WTC11 (cell line): Measurements from ENCODE around the gene USP26. TPM values are rescaled to one million over a fixed set of nuclear protein-coding genes. Genes with fewer than 3 reads are reported as not detected.

Experiments
- ATAC-seq: fragments of 200-7000 bp; cut with Tn5 transposase; 2 replicates; pipeline ENCODE4 v1.10.0; 2021; ENCODE audit warnings: mild to moderate bottlenecking, moderate library complexity
- CTCF ChIA-PET: fragments of 300-600 bp; sonication (Branson Sonifier 250); formaldehyde crosslinking; loops from one replicate; lab custom pipeline; 2021; ENCODE audit warnings: antibody characterized with exemption; lab: Charles Lee
- POLR2A ChIA-PET: fragments of 350-600 bp; sonication (Branson Sonifier 250); formaldehyde crosslinking; loops from one replicate; lab custom pipeline; 2021; ENCODE audit warnings: antibody characterized with exemption; lab: Charles Lee
- DNase-seq: peaks from one replicate; pipeline ENCODE4 v3.0.0; 2021; ENCODE audit warnings: low spot score
- H3K27ac Mint-ChIP-seq: 2 replicates; pipeline ENCODE4 v1.8.0; 2021; ENCODE audit warnings: mixed read lengths
- H3K27me3 Mint-ChIP-seq: 2 replicates; pipeline ENCODE4 v1.8.0; 2021; ENCODE audit warnings: low read depth, mild to moderate bottlenecking, moderate library complexity, mixed read lengths
- H3K36me3 Mint-ChIP-seq: 2 replicates; pipeline ENCODE4 v1.8.0; 2021; ENCODE audit warnings: mixed read lengths
- H3K4me1 Mint-ChIP-seq: 2 replicates; pipeline ENCODE4 v1.8.0; 2022; ENCODE audit warnings: mixed read lengths
- H3K4me3 Mint-ChIP-seq: 2 replicates; pipeline ENCODE4 v1.8.0; 2021; ENCODE audit warnings: mild to moderate bottlenecking, moderate library complexity, mixed read lengths
- H3K9me3 Mint-ChIP-seq: 2 replicates; pipeline ENCODE4 v1.8.0; 2021; ENCODE audit warnings: mixed read lengths
- CREM ChIP-seq: sonication (generic); formaldehyde crosslinking; IDR thresholded peaks from 2 replicates; pipeline ENCODE4 v1.8.1; 2022; ENCODE audit warnings: mild to moderate bottlenecking, missing genetic modification reagents, moderate library complexity
- ETV6 ChIP-seq: sonication (generic); formaldehyde crosslinking; IDR thresholded peaks from 2 replicates; pipeline ENCODE4 v1.8.1; 2022; ENCODE audit warnings: mild to moderate bottlenecking, missing genetic modification reagents
- FOXP1 ChIP-seq: sonication (generic); formaldehyde crosslinking; IDR thresholded peaks from 2 replicates; pipeline ENCODE4 v1.8.0; 2022; ENCODE audit warnings: missing genetic modification reagents, mild to moderate bottlenecking, moderate library complexity, borderline replicate concordance
- GABPB1 ChIP-seq: sonication (generic); formaldehyde crosslinking; IDR thresholded peaks from 2 replicates; pipeline ENCODE4 v1.8.1; 2023; ENCODE audit warnings: mild to moderate bottlenecking, missing genetic modification reagents
- GTF2I ChIP-seq: fragments of 250-450 bp; sonication (Bioruptor Pico); conservative IDR thresholded peaks from 2 replicates; pipeline ENCODE4 v1.4.0; 2021; ENCODE audit warnings: mild to moderate bottlenecking
- IRF2 ChIP-seq: sonication (generic); formaldehyde crosslinking; IDR thresholded peaks from 2 replicates; pipeline ENCODE4 v1.8.0; 2022; ENCODE audit warnings: low read depth, missing genetic modification reagents, borderline replicate concordance
- JUN ChIP-seq: sonication (generic); formaldehyde crosslinking; IDR thresholded peaks from 2 replicates; pipeline ENCODE4 v1.8.0; 2023; ENCODE audit warnings: mild to moderate bottlenecking, missing genetic modification reagents
- NFYB ChIP-seq: sonication (generic); formaldehyde crosslinking; conservative IDR thresholded peaks from 2 replicates; pipeline ENCODE4 v1.8.0; 2022; ENCODE audit warnings: low read depth, missing genetic modification reagents
- ZBTB21 ChIP-seq: sonication (generic); formaldehyde crosslinking; IDR thresholded peaks from 2 replicates; pipeline ENCODE4 v1.8.1; 2023; ENCODE audit warnings: mild to moderate bottlenecking, missing genetic modification reagents, borderline replicate concordance
- ZNF232 ChIP-seq: sonication (generic); formaldehyde crosslinking; IDR thresholded peaks from 2 replicates; pipeline ENCODE4 v1.8.0; 2022; ENCODE audit warnings: mild to moderate bottlenecking, missing genetic modification reagents
- ZNF317 ChIP-seq: sonication (generic); formaldehyde crosslinking; IDR thresholded peaks from 2 replicates; pipeline ENCODE4 v1.8.1; 2023; ENCODE audit warnings: low read depth, mild to moderate bottlenecking, moderate library complexity, missing genetic modification reagents, borderline replicate concordance
- total RNA-seq: library from RNA; stranded (reverse); gene quantifications from 3 replicates; pipeline ENCODE4 v1.2.3, GENCODE V29; 2021
- TF ChIP-seq, protein P1 (sequence below): sonication (generic); formaldehyde crosslinking; IDR thresholded peaks from 2 replicates; pipeline ENCODE4 v1.8.1; 2023; ENCODE audit warnings: mild to moderate bottlenecking, missing genetic modification reagents
- TF ChIP-seq, protein P2 (sequence below): fragments of 250-450 bp; sonication (Bioruptor Pico); IDR thresholded peaks from 2 replicates; pipeline ENCODE4 v1.9.0; 2021; ENCODE audit warnings: mild to moderate bottlenecking
- TF ChIP-seq, protein P3 (sequence below): sonication (generic); formaldehyde crosslinking; IDR thresholded peaks from 2 replicates; pipeline ENCODE4 v1.8.1; 2023; ENCODE audit warnings: mild to moderate bottlenecking, missing genetic modification reagents
- TF ChIP-seq, protein P4 (sequence below): sonication (generic); formaldehyde crosslinking; IDR thresholded peaks from 2 replicates; pipeline ENCODE4 v1.8.0; 2023; ENCODE audit warnings: missing genetic modification reagents
- TF ChIP-seq, protein P5 (sequence below): fragments of 250-450 bp; sonication (Bioruptor Pico); conservative IDR thresholded peaks from 2 replicates; pipeline ENCODE4 v1.9.0; 2021; ENCODE audit warnings: mild to moderate bottlenecking
- TF ChIP-seq, protein P6 (sequence below): sonication (generic); formaldehyde crosslinking; IDR thresholded peaks from 2 replicates; pipeline ENCODE4 v1.8.1; 2022; ENCODE audit warnings: low read depth, missing genetic modification reagents, borderline replicate concordance
- TF ChIP-seq, protein P7 (sequence below): sonication (generic); formaldehyde crosslinking; IDR thresholded peaks from 2 replicates; pipeline ENCODE4 v1.8.1; 2023; ENCODE audit warnings: mild to moderate bottlenecking, missing genetic modification reagents, moderate library complexity

USP26 gene
- total RNA-seq, 1 experiment from 2014 or later = 0.11 TPM

DNA sequence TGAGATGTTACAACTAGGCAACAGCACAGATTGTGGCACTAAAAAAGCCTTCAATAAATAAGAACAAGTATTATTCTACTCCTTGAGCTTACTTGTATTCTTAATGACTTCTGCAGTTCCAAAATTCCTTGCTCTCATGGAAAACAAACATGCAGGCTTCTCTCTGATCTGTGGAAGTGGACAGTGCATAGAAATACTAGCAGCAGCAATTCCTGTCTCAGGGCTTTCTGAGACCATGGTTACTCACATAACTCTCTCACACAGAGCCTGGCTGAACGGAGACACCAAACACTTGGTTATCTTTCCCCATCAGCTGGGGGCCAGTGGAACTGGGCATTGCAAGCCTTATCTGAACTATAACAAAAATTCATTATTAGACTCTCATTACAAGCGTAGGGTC, 106.1 kb downstream of the USP26 start (continued):
- TF ChIP-seq, protein P1, sequence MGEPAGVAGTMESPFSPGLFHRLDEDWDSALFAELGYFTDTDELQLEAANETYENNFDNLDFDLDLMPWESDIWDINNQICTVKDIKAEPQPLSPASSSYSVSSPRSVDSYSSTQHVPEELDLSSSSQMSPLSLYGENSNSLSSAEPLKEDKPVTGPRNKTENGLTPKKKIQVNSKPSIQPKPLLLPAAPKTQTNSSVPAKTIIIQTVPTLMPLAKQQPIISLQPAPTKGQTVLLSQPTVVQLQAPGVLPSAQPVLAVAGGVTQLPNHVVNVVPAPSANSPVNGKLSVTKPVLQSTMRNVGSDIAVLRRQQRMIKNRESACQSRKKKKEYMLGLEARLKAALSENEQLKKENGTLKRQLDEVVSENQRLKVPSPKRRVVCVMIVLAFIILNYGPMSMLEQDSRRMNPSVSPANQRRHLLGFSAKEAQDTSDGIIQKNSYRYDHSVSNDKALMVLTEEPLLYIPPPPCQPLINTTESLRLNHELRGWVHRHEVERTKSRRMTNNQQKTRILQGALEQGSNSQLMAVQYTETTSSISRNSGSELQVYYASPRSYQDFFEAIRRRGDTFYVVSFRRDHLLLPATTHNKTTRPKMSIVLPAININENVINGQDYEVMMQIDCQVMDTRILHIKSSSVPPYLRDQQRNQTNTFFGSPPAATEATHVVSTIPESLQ (CRISPR knock-in tag) = no peak
- no peak for TF ChIP-seq GABPB1 (CRISPR knock-in tag)

DNA sequence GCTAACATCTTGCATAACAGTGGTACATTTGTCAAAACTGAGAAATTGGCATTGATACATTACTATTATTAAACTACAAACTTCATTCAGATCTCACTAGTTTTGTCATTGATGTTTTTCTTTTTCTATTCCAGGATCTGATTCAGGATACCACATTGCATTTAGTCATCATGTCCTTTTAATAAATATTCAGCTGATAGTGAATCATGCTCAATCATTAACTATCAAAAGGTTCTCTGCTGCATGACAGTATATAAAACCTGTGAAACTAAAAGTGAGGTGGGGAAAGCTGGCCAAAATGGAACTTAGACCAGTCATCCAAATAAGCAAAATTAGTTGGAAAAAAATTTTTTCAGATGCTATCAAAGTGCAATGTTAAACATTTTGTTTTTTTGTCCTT, 110.4 kb downstream of the USP26 start:
- ATAC-seq (no peak), DNase-seq (no peak)
- Mint-ChIP-seq H3K27ac (no peak overlapping the region), H3K27me3 (no peaks in the 10 kb centered on the region), H3K4me1 (peaks cover 16% of the 10 kb centered on the region), H3K36me3 (no peaks in the 10 kb centered on the region), H3K4me3 (no peak overlapping the region), H3K9me3 (no peaks in the 10 kb centered on the region)
- no peak for TF ChIP-seq ZNF232 (CRISPR knock-in tag)
- TF ChIP-seq, protein P2, sequence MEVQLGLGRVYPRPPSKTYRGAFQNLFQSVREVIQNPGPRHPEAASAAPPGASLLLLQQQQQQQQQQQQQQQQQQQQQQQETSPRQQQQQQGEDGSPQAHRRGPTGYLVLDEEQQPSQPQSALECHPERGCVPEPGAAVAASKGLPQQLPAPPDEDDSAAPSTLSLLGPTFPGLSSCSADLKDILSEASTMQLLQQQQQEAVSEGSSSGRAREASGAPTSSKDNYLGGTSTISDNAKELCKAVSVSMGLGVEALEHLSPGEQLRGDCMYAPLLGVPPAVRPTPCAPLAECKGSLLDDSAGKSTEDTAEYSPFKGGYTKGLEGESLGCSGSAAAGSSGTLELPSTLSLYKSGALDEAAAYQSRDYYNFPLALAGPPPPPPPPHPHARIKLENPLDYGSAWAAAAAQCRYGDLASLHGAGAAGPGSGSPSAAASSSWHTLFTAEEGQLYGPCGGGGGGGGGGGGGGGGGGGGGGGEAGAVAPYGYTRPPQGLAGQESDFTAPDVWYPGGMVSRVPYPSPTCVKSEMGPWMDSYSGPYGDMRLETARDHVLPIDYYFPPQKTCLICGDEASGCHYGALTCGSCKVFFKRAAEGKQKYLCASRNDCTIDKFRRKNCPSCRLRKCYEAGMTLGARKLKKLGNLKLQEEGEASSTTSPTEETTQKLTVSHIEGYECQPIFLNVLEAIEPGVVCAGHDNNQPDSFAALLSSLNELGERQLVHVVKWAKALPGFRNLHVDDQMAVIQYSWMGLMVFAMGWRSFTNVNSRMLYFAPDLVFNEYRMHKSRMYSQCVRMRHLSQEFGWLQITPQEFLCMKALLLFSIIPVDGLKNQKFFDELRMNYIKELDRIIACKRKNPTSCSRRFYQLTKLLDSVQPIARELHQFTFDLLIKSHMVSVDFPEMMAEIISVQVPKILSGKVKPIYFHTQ (CRISPR knock-in tag) = no peak
- no peak for TF ChIP-seq ZBTB21 (CRISPR knock-in tag)
- TF ChIP-seq IRF2 (CRISPR knock-in tag) = no peak
- no peak for TF ChIP-seq CREM (CRISPR knock-in tag)
- no peak for TF ChIP-seq FOXP1 (CRISPR knock-in tag)
- TF ChIP-seq JUN (CRISPR knock-in tag) = no peak
- no peak for TF ChIP-seq NFYB (CRISPR knock-in tag)
- TF ChIP-seq, protein P3, sequence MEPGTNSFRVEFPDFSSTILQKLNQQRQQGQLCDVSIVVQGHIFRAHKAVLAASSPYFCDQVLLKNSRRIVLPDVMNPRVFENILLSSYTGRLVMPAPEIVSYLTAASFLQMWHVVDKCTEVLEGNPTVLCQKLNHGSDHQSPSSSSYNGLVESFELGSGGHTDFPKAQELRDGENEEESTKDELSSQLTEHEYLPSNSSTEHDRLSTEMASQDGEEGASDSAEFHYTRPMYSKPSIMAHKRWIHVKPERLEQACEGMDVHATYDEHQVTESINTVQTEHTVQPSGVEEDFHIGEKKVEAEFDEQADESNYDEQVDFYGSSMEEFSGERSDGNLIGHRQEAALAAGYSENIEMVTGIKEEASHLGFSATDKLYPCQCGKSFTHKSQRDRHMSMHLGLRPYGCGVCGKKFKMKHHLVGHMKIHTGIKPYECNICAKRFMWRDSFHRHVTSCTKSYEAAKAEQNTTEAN (CRISPR knock-in tag) = no peak
- TF ChIP-seq ETV6 = no peak
- TF ChIP-seq GTF2I (CRISPR knock-in tag) = no peak
- TF ChIP-seq, protein P4, sequence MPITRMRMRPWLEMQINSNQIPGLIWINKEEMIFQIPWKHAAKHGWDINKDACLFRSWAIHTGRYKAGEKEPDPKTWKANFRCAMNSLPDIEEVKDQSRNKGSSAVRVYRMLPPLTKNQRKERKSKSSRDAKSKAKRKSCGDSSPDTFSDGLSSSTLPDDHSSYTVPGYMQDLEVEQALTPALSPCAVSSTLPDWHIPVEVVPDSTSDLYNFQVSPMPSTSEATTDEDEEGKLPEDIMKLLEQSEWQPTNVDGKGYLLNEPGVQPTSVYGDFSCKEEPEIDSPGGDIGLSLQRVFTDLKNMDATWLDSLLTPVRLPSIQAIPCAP (CRISPR knock-in tag) = no peak
- TF ChIP-seq, protein P5, sequence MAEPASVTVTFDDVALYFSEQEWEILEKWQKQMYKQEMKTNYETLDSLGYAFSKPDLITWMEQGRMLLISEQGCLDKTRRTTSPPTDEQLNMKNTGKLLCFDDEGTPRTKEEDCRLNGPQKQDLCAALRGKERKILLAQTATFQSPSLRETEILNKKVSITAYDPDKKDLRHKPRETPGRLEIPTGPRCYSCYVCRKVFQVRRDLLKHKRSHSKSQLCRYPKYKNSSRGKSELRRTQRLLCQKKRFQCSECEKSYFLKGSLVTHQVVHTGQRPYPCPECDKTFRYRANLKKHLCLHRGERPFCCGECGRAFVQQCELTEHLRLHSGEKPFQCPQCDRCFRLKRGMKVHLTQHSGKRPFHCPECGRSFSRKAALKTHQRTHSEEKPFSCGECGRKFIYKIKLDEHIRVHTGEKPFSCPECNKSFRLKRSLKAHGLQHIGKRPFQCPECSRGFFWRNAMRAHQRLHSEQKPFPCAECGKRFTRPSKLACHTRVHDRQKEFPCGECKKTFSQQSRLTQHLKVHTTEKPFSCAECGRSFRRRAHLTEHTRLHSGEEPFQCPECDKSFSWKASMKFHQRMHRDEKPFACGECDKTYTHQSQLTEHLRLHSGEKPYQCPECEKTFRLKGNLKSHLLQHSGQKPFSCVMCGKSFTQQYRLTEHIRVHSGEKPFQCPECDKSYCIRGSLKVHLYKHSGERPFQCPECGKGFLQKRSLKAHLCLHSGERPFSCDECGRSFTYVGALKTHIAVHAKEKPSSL (CRISPR knock-in tag) = no peak
- TF ChIP-seq, protein P6, sequence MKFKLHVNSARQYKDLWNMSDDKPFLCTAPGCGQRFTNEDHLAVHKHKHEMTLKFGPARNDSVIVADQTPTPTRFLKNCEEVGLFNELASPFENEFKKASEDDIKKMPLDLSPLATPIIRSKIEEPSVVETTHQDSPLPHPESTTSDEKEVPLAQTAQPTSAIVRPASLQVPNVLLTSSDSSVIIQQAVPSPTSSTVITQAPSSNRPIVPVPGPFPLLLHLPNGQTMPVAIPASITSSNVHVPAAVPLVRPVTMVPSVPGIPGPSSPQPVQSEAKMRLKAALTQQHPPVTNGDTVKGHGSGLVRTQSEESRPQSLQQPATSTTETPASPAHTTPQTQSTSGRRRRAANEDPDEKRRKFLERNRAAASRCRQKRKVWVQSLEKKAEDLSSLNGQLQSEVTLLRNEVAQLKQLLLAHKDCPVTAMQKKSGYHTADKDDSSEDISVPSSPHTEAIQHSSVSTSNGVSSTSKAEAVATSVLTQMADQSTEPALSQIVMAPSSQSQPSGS (CRISPR knock-in tag) = no peak
- TF ChIP-seq, protein P7, sequence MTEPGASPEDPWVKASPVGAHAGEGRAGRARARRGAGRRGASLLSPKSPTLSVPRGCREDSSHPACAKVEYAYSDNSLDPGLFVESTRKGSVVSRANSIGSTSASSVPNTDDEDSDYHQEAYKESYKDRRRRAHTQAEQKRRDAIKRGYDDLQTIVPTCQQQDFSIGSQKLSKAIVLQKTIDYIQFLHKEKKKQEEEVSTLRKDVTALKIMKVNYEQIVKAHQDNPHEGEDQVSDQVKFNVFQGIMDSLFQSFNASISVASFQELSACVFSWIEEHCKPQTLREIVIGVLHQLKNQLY (CRISPR knock-in tag) = no peak
- TF ChIP-seq ZNF317 (CRISPR knock-in tag) = no peak
- CTCF ChIA-PET = no interaction called here
- POLR2A ChIA-PET = no interaction called here
